ENCODE data around the gene DGKB. TPM values are rescaled to one million over a fixed set of nuclear protein-coding genes. Genes with fewer than 3 reads are reported as not detected.

Gene DGKB
- total RNA-seq, 1 donor from 2014 or later = 5.5 TPM

DNA sequence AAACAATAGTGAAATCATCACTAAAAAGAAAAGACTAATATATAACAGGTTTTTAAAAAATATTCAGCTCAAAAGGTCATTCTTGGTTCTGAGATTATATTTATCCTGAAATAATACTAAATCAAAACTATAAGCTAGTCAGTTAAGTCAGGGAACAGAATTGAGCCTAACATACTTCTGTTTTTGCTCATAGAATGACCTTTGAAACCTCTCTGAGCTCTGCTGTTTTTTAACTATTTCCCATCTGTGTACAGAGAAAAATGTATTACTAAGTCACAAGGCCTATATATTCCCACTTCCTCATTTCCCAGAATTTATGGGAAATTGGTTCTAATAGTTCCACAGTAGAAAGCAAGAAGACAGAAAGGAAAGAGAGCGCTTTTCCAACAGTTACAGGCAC is 566.3 kb downstream of the DGKB start:
- Mint-ChIP-seq H3K4me3 (no peak overlapping the region), H3K27ac (no peak overlapping the region), H3K4me1 (peaks cover 25% of the 10 kb centered on the region), H3K36me3 (peaks cover 3% of the 10 kb centered on the region), H3K9me3 (peaks cover 2% of the 10 kb centered on the region), H3K27me3 (ENCODE audit: insufficient read depth, low read depth) (no peaks in the 10 kb centered on the region)
- Histone ChIP-seq H3K4me1 (peaks cover 21% of the 10 kb centered on the region), H3K9me3 (ENCODE audit: low read depth) (no peaks in the 10 kb centered on the region), H3K36me3 (no peaks in the 10 kb centered on the region), H3K27me3 (no peaks in the 10 kb centered on the region), H3K4me2 (no peak overlapping the region), H2AFZ (replicated peaks) (no peak overlapping the region), H3F3A (ENCODE audit: low read depth) (peaks cover 15% of the 10 kb centered on the region), H3K4me3 (no peak overlapping the region), H3K79me2 (ENCODE audit: low read depth) (no peaks in the 10 kb centered on the region), H3K9ac (no peak overlapping the region), H3K27ac (no peak overlapping the region), H4K20me1 (ENCODE audit: low read depth) (no peaks in the 10 kb centered on the region)
- TF ChIP-seq EZH2phosphoT487 (IDR thresholded peaks at IDR 0.05) = no peak
- TF ChIP-seq EZH2 (IDR thresholded peaks at IDR 0.05) = no peak
- TF ChIP-seq, protein P1, sequence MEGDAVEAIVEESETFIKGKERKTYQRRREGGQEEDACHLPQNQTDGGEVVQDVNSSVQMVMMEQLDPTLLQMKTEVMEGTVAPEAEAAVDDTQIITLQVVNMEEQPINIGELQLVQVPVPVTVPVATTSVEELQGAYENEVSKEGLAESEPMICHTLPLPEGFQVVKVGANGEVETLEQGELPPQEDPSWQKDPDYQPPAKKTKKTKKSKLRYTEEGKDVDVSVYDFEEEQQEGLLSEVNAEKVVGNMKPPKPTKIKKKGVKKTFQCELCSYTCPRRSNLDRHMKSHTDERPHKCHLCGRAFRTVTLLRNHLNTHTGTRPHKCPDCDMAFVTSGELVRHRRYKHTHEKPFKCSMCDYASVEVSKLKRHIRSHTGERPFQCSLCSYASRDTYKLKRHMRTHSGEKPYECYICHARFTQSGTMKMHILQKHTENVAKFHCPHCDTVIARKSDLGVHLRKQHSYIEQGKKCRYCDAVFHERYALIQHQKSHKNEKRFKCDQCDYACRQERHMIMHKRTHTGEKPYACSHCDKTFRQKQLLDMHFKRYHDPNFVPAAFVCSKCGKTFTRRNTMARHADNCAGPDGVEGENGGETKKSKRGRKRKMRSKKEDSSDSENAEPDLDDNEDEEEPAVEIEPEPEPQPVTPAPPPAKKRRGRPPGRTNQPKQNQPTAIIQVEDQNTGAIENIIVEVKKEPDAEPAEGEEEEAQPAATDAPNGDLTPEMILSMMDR (IDR thresholded peaks at IDR 0.05) = no peak
- no peak for DNase-seq (ENCODE audit: low spot score)

DNA sequence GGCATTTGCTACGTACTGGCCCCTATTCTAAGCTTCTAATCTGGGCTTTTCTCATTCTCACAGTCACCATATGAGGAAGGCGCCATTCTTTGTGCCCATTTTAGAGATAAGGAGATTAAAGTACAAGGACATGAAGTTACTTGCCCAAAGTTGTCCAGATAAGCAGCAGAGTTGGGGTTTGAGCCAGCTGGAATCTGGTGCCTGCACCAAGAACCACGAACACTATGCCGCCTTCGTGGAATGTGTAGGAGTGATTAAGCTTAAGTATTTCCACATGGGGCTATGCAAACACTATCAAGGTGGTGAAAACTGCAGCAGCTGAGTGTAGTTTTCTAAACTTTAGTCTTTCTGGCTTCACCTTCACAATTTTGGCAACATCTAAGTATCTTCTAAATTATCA is 570.4 kb downstream of the DGKB start:
- no peaks in the 10 kb centered on the region for H3K79me2 ChIP-seq (ENCODE audit: low read depth)

DNA sequence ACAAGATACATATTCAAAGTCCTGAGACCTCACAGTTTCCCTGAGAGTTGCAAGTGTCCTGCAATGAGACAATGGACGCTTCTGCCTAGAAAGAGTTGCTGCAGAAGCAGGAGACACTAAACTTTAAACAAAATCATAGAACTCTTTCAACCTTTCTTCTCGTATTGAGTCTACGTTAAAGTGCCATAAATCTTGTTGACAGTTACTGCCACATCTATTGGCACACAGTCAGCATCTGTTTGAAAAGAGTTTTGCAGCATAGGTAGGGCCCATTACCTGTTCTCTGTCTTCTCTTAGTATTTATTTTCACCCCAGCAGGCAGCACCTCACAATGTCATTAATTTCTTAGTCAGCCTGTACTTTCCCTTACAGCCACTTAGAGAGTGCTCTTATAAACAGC is 577.8 kb downstream of the DGKB start:
- H3K36me3 Mint-ChIP-seq = no peaks in the 10 kb centered on the region
- no peaks in the 10 kb centered on the region for H3K36me3 ChIP-seq
- H3K9me3 Mint-ChIP-seq = peaks cover 4% of the 10 kb centered on the region
- no peaks in the 10 kb centered on the region for H3K9me3 ChIP-seq (ENCODE audit: low read depth)
- H3K27me3 ChIP-seq = no peaks in the 10 kb centered on the region
- H3K4me1 ChIP-seq = no peaks in the 10 kb centered on the region
- peaks cover 5% of the 10 kb centered on the region for H3K4me1 Mint-ChIP-seq
- H3K4me2 ChIP-seq = no peak overlapping the region
- H2AFZ ChIP-seq (replicated peaks) = no peak overlapping the region
- no peaks in the 10 kb centered on the region for H3F3A ChIP-seq (ENCODE audit: low read depth)
- H4K20me1 ChIP-seq (ENCODE audit: low read depth) = no peaks in the 10 kb centered on the region
- no peaks in the 10 kb centered on the region for H3K79me2 ChIP-seq (ENCODE audit: low read depth)
- no peak overlapping the region for H3K27ac Mint-ChIP-seq
- no peak overlapping the region for H3K27ac ChIP-seq
- no peak for DNase-seq (ENCODE audit: low spot score)
- TF ChIP-seq EZH2 (IDR thresholded peaks at IDR 0.05) (no peak), EZH2phosphoT487 (IDR thresholded peaks at IDR 0.05) (no peak)
- TF ChIP-seq, protein P1 (IDR thresholded peaks at IDR 0.05) = no peak
- no peak overlapping the region for H3K4me3 ChIP-seq
- no peak overlapping the region for H3K4me3 Mint-ChIP-seq
- peaks cover 2% of the 10 kb centered on the region for H3K27me3 Mint-ChIP-seq (ENCODE audit: insufficient read depth, low read depth)
- H3K9ac ChIP-seq = no peak overlapping the region

More for the DNA sequence above, 570.4 kb downstream of the DGKB start:
- Histone ChIP-seq H3K9me3 (ENCODE audit: low read depth) (no peaks in the 10 kb centered on the region), H3K4me3 (no peak overlapping the region), H3K9ac (no peak overlapping the region), H3K36me3 (no peaks in the 10 kb centered on the region), H4K20me1 (ENCODE audit: low read depth) (no peaks in the 10 kb centered on the region), H3K4me2 (no peak overlapping the region), H2AFZ (replicated peaks) (no peak overlapping the region), H3K27me3 (no peaks in the 10 kb centered on the region), H3F3A (ENCODE audit: low read depth) (no peaks in the 10 kb centered on the region), H3K27ac (no peak overlapping the region), H3K4me1 (no peaks in the 10 kb centered on the region)
- Mint-ChIP-seq H3K36me3 (no peaks in the 10 kb centered on the region), H3K27ac (no peak overlapping the region), H3K9me3 (no peaks in the 10 kb centered on the region), H3K4me3 (no peak overlapping the region), H3K27me3 (ENCODE audit: insufficient read depth, low read depth) (no peaks in the 10 kb centered on the region), H3K4me1 (peaks cover 9% of the 10 kb centered on the region)
- no peak for TF ChIP-seq EZH2 (IDR thresholded peaks at IDR 0.05)
- TF ChIP-seq, protein P1 (IDR thresholded peaks at IDR 0.05) = no peak
- DNase-seq (ENCODE audit: low spot score) = no peak
